GM19452 (cell line): ENCODE data around the gene MMP26.

Experiments
- ATAC-seq: cut with Tn5 transposase; IDR thresholded peaks from one replicate; pipeline ENCODE4 v1.9.1; 2021; ENCODE audit not compliant: unreplicated experiment

MMP26 gene

GRCh38 chr11:4704054-4704789 is at the start of gene MMP26:
Gene MMP26 (plus strand): TSS chr11:4704784.
- peak; percentile 51 for ATAC-seq

- no peak for ATAC-seq
Observed at GRCh38 chr11:4658629-4659445, 45.7 kb upstream of the MMP26 start.

DNA sequence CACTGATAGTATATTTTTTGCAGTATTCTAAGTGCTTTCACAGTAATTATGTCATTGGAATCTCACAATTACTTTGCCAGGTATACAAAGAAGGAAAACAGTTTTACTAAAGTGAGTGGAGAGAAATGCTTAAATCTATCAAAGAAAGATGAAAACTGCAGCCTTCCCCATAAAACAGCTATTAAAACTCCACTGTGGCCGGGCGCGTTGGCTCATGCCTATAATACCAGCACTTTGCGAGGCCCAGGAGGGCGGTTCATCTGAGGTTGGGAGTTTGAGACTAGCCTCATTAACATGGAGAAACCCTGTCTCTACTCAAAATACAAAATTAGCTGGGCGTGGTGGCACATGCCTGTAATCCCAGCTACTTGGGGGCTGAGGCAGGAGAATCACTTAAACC is 41.7 kb upstream of the MMP26 start:
- no peak for ATAC-seq

- no peak for ATAC-seq
Observed at GRCh38 chr11:4664183-4664582, 40.4 kb upstream of the MMP26 start.

DNA sequence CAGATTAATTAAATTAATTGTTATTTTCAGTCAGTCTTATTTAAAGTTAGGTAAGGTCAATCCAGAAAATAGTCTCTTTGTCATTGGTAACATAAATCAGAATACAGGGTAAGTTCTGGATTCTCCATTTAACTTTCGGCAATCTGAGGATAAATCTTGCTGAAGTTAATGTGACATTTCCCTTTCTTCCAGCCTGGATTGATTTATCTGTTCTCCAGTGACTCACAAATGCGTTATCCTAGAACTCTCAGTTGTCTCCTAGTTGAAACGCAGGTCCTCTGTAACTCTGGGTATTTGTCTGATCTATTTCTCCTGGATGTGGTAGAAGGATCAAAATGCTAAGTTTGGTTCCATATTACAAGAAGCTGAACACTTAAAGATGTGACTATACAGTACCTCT is 39.8 kb upstream of the MMP26 start:
- ATAC-seq, result no peak

GRCh38 chr11:4665424-4665823 is 39.2 kb upstream of the MMP26 start:
- no peak for ATAC-seq

DNA sequence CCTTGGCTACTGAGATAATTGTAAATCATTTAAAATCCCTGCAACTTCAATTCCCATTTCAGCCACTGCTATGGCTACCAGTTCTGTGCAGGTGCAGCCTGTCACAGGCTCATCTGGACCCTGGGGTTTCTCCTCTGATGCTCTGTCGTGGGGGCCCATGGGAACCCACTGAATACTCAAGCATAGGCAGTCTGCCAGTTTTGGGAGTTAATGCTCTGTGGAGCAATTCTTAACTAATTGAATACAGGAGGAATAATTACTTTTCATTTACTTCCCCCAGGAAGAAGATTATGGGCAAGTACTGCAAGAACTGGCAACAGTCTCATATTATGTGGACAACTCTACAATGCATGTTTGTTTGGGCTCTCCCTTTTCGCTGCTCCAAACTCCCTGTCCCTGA is 32.8 kb upstream of the MMP26 start:
- no peak for ATAC-seq

- no peak for ATAC-seq
Observed at GRCh38 chr11:4672470-4672869, 32.1 kb upstream of the MMP26 start.

DNA sequence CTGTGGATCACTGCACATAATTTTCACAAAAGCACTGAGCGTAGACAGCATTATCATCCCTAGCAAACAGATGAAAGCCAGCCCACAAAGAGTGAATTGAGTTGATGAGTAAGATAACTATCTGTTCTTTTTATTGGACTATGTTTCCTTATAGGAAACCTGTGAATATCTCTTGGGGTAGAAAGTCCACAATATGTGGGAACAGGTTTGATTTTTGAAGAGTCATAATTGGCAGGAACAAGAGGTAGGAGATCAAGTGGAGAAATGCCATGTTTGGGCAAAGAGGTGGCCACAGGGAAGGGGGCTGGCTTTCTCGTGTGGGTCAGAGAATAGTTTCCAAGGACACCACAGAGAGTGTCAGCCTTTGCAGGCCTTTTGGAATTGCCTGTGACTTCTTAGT is 30.8 kb upstream of the MMP26 start:
- no peak for ATAC-seq

GRCh38 chr11:4677948-4678347 is 26.6 kb upstream of the MMP26 start:
- ATAC-seq, result no peak

DNA sequence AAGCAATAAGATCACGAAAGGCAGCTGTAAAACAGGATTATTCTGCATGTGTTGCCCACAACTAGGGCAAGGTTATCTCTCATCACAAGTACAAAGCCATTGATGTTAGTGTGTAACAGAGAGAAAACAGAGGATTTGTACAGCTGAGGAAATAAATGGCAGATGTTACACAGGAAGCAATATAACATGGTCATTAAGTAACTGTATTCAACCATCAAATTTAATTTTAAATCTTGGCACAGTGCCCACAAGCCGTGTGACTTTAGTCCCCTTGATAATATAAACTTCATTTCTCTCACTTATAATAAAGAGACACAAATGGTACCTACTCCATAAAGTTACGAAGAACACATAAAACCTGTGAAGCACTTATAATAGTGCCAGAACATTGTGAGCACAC is 24.2 kb upstream of the MMP26 start:
- ATAC-seq, result no peak

- no peak for ATAC-seq
Observed at GRCh38 chr11:4682623-4683419, 21.8 kb upstream of the MMP26 start.

DNA sequence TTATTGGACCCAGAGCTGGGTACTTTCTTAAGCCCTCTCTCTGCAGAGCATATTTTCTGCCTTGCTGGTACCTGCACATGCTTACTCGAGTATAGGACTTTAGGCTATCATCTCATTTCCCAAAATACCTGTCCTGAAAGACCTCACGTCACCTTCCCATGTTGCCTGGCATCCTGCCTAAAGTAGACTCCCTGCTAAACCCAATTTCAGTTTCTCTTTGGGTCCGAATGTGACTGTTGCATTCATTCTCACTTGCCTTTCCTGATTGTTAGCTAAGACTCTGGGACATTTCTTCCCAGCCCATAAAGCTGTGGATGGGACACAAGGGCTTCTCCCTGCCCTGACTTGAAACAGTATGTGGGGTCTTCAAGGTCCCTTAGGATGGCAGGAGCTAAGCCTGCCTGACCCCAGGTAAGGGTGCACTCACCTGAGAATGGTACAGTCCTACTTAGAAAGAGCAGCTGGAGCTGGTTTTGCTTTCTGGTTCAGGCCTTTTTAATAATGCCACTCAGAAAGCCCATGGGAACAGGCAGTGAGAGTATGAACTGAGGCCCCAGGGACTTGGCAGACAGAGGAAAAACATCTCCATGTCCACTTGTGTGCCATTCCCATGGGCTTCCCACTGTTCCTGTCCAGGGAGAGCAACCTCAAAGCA is 19.8 kb upstream of the MMP26 start:
- no peak for ATAC-seq

GRCh38 chr11:4695442-4695841 is 9.1 kb upstream of the MMP26 start:
- no peak for ATAC-seq

GRCh38 chr11:4697585-4697984 is 7.0 kb upstream of the MMP26 start, which contains the start of gene OR51E2:
Gene OR51E2 (minus strand): TSS chr11:4697853. CDS start chr11:4682711, 15,142 bp downstream.
- no peak for ATAC-seq

DNA sequence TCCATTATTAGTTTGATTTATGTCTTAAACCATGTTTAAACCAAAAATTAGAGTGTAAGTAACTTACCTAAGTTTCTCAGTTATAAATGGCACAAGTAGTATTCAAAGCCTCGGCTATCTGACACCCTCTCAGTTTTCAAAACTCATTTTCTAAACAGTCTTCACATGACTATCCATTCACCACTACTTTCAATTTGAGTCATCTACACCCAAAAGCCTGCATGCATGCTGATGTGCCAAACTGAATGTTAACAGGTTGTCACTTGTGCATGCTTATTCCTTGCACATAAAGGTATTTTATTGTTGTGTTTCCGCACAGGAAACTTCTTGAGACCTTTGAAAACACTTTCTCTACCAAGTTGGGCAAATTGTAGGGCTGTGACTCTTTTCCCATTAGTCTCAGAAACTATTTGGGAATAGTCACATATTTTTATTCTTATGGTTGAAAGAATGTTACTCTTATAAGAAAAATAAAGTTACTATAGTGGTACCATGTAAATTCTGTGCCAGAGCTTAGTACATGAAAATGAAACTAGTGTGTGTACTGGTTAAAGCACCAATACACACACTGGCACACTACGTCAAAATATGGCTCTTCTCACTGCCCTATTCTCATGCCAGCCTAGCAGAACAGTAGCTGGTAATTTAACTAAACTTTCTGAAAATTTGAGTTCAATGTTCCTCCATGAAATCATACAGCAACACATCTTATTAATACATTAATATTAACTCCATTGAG is 4.7 kb upstream of the MMP26 start:
- peak; percentile 80 for ATAC-seq

DNA sequence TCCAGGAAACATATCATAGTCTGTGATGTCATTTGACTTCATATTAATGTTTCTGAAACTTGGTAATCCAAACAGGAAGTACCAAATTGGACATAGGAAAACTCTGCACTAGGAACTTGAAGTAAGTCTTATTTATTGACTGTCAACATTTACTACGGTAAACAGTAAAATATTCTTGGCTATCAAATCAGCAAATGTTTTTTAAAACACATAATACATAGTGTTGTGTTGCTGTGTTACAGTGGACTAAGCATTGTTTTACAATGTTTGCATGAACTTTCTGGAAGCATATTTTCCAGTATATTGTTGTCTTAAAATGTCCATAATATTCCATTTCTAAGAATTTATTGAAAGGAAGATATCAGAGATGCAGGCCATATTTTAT is 4.2 kb upstream of the MMP26 start:
- ATAC-seq, result no peak

- ATAC-seq, result no peak
Observed at GRCh38 chr11:4704790-4705334, 278 bp downstream of the MMP26 start.

GRCh38 chr11:4713241-4713640 is 8.7 kb downstream of the MMP26 start:
- no peak for ATAC-seq

GRCh38 chr11:4714300-4714699 is 9.7 kb downstream of the MMP26 start:
- no peak for ATAC-seq
